ENCODE data around the gene NKAP.

- TF ChIP-seq CTCF (conservative IDR thresholded peaks at IDR 0.05; ENCODE audit: low read depth in 2 of 2) (no peak), EZH2phosphoT487 (IDR thresholded peaks at IDR 0.05; ENCODE audit: unreplicated experiment) (no peak), REST (IDR thresholded peaks at IDR 0.05; ENCODE audit: unreplicated experiment) (no peak), ZNF114 (CRISPR knock-in tag; IDR thresholded peaks at IDR 0.05) (no peak), POLR2AphosphoS5 (IDR thresholded peaks at IDR 0.05; ENCODE audit: low read depth) (no peak), EZH2 (IDR thresholded peaks at IDR 0.05; ENCODE audit: low read depth, unreplicated experiment) (no peak), STAT1 (IDR thresholded peaks at IDR 0.05; ENCODE audit: unreplicated experiment) (no peak), NANOG (IDR thresholded peaks at IDR 0.05; ENCODE audit: borderline replicate concordance) (no peak), JUNB (IDR thresholded peaks at IDR 0.05; ENCODE audit: unreplicated experiment) (no peak)
- TF ChIP-seq, protein P1, sequence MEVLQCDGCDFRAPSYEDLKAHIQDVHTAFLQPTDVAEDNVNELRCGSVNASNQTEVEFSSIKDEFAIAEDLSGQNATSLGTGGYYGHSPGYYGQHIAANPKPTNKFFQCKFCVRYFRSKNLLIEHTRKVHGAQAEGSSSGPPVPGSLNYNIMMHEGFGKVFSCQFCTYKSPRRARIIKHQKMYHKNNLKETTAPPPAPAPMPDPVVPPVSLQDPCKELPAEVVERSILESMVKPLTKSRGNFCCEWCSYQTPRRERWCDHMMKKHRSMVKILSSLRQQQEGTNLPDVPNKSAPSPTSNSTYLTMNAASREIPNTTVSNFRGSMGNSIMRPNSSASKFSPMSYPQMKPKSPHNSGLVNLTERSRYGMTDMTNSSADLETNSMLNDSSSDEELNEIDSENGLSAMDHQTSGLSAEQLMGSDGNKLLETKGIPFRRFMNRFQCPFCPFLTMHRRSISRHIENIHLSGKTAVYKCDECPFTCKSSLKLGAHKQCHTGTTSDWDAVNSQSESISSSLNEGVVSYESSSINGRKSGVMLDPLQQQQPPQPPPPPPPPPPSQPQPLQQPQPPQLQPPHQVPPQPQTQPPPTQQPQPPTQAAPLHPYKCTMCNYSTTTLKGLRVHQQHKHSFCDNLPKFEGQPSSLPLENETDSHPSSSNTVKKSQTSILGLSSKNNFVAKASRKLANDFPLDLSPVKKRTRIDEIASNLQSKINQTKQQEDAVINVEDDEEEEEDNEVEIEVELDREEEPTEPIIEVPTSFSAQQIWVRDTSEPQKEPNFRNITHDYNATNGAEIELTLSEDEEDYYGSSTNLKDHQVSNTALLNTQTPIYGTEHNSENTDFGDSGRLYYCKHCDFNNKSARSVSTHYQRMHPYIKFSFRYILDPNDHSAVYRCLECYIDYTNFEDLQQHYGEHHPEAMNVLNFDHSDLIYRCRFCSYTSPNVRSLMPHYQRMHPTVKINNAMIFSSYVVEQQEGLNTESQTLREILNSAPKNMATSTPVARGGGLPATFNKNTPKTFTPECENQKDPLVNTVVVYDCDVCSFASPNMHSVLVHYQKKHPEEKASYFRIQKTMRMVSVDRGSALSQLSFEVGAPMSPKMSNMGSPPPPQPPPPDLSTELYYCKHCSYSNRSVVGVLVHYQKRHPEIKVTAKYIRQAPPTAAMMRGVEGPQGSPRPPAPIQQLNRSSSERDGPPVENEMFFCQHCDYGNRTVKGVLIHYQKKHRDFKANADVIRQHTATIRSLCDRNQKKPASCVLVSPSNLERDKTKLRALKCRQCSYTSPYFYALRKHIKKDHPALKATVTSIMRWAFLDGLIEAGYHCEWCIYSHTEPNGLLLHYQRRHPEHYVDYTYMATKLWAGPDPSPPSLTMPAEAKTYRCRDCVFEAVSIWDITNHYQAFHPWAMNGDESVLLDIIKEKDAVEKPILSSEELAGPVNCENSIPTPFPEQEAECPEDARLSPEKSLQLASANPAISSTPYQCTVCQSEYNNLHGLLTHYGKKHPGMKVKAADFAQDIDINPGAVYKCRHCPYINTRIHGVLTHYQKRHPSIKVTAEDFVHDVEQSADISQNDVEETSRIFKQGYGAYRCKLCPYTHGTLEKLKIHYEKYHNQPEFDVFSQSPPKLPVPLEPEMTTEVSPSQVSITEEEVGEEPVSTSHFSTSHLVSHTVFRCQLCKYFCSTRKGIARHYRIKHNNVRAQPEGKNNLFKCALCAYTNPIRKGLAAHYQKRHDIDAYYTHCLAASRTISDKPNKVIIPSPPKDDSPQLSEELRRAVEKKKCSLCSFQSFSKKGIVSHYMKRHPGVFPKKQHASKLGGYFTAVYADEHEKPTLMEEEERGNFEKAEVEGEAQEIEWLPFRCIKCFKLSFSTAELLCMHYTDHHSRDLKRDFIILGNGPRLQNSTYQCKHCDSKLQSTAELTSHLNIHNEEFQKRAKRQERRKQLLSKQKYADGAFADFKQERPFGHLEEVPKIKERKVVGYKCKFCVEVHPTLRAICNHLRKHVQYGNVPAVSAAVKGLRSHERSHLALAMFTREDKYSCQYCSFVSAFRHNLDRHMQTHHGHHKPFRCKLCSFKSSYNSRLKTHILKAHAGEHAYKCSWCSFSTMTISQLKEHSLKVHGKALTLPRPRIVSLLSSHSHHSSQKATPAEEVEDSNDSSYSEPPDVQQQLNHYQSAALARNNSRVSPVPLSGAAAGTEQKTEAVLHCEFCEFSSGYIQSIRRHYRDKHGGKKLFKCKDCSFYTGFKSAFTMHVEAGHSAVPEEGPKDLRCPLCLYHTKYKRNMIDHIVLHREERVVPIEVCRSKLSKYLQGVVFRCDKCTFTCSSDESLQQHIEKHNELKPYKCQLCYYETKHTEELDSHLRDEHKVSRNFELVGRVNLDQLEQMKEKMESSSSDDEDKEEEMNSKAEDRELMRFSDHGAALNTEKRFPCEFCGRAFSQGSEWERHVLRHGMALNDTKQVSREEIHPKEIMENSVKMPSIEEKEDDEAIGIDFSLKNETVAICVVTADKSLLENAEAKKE (CRISPR knock-in tag; IDR thresholded peaks at IDR 0.05) = no peak
- TF ChIP-seq, protein P2, sequence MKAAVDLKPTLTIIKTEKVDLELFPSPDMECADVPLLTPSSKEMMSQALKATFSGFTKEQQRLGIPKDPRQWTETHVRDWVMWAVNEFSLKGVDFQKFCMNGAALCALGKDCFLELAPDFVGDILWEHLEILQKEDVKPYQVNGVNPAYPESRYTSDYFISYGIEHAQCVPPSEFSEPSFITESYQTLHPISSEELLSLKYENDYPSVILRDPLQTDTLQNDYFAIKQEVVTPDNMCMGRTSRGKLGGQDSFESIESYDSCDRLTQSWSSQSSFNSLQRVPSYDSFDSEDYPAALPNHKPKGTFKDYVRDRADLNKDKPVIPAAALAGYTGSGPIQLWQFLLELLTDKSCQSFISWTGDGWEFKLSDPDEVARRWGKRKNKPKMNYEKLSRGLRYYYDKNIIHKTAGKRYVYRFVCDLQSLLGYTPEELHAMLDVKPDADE (IDR thresholded peaks at IDR 0.05) = no peak
Observed at GRCh38 chrX:119960625-119961024, 17.1 kb upstream of the NKAP start.

Data from GM23338 (cell line).